Right lobe of liver (tissue), 4 donors: Measurements from ENCODE around the gene SH3GLB1.

Experiments
- CTCF ChIP-seq, 4 donors: fragments of 200-600 bp in 3 of 4; fragments of 450-650 bp in 1 of 4; IDR thresholded peaks; one replicate each; pipeline versions ENCODE4 v1.5.1 to v1.8.0; 2016 to 2022; ENCODE audit warnings: antibody characterized with exemption in 4 of 4, mild to moderate bottlenecking in 2 of 4
- POLR2A ChIP-seq: fragments of 450-650 bp; IDR thresholded peaks from one replicate; pipeline ENCODE4 v1.6.1; 2017; ENCODE audit warnings: antibody characterized with exemption, mild to moderate bottlenecking
- donor health status: DM: no; HTN: no; CAD: no.
- donor health status: DM: no; HTN: no; CAD: no.
- donor health status: DM: no; HTN: yes; CAD: no.

GRCh38 chr1:86712088-86712860 is 7.9 kb downstream of the SH3GLB1 start:
- TF ChIP-seq CTCF (IDR thresholded peaks at IDR 0.05), result no peak
- TF ChIP-seq POLR2A, result no peak
